Stimulated activated CD8-positive, alpha-beta memory T cell treated with anti-CD3 and anti-CD28 coated beads, Interleukin-4, amount 100 ng/mL, for 1 hour (primary cell): ENCODE results near the gene KLHL6.
A peak's percentile ranks its signal among the peaks of the same experiment; 100 is the strongest.
"Not testable (repeated sequence)": the region's sequence is repeated elsewhere in the genome, so short reads cannot be mapped to it uniquely, and the experiment has no call there.

Experiments used
- DNase-seq, 2 donors: peaks; one replicate each; pipeline ENCODE4 v3.0.0-alpha.2; 2020; ENCODE audit warnings: low read depth in 2 of 2, low spot score in 1 of 2

Gene KLHL6

GRCh38 chr3:183532620-183533411, 22.7 kb downstream of the KLHL6 start:
- DNase-seq = no peak

GRCh38 chr3:183529717-183530116, 25.8 kb downstream of the KLHL6 start:
- DNase-seq = no peak

GRCh38 chr3:183529185-183529584, 26.3 kb downstream of the KLHL6 start:
- no peak for DNase-seq

- not testable (repeated sequence) for DNase-seq
Measured at GRCh38 chr3:183528758-183529157, 26.7 kb downstream of the KLHL6 start.

- DNase-seq = no peak
Measured at GRCh38 chr3:183527428-183528379, 27.8 kb downstream of the KLHL6 start.

- no peak for DNase-seq
Measured at GRCh38 chr3:183526838-183527427, 28.6 kb downstream of the KLHL6 start.

- no peak for DNase-seq
Measured at GRCh38 chr3:183524476-183524875, 31.0 kb downstream of the KLHL6 start.

GRCh38 chr3:183520741-183521556, 34.6 kb downstream of the KLHL6 start:
- DNase-seq = not testable (repeated sequence)

GRCh38 chr3:183520295-183520694, 35.2 kb downstream of the KLHL6 start:
- DNase-seq = not testable (repeated sequence)

- DNase-seq = no peak
Measured at GRCh38 chr3:183519891-183520290, 35.6 kb downstream of the KLHL6 start.

- DNase-seq = no peak
Measured at GRCh38 chr3:183518491-183519251, 36.8 kb downstream of the KLHL6 start.

- DNase-seq = no peak
Measured at GRCh38 chr3:183517607-183518006, 37.9 kb downstream of the KLHL6 start.

- DNase-seq = peak; percentile 27 to 46
Measured at GRCh38 chr3:183515968-183516851, 39.3 kb downstream of the KLHL6 start.

GRCh38 chr3:183514021-183514420, 41.5 kb downstream of the KLHL6 start:
- DNase-seq = no peak

GRCh38 chr3:183513046-183513706, 42.3 kb downstream of the KLHL6 start:
- DNase-seq = peak; percentile 18 to 20

- not testable (repeated sequence) for DNase-seq
Measured at GRCh38 chr3:183511286-183512131, 44.0 kb downstream of the KLHL6 start.

GRCh38 chr3:183508821-183509220, 46.7 kb downstream of the KLHL6 start:
- no peak for DNase-seq

GRCh38 chr3:183507551-183507950, 48.0 kb downstream of the KLHL6 start:
- no peak for DNase-seq
